Measurements from ENCODE around the gene LRRN4CL.

DNA sequence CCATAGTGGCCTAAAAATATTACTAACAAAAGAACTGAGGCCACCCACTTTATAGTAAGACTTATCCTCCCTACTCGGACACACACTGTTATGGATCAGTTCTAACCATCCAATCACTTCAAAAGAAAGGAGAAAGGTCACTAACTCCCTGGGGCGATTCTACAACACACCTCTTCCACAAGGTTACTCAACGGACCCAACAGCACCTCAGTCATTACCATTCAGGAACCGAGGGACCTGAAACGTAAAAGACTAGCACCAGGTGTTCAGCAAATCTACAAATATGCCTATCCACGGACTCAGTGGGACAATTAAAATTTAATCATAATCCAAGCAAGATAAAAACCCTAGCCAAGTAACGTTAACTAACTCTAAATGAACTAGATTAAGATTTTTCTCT, 36.3 kb upstream of the LRRN4CL start:
- TF ChIP-seq YY1 (IDR thresholded peaks at IDR 0.05; ENCODE audit: insufficient read depth, insufficient read length) (no peak), ZNF274 (IDR thresholded peaks at IDR 0.05; ENCODE audit: low read depth, low read length) (no peak), SUZ12 (IDR thresholded peaks at IDR 0.05; ENCODE audit: extremely low read depth, insufficient read depth, insufficient read length) (no peak)
